ELR (cell line): ENCODE data around the gene GIMAP8.
"Not testable (repeated sequence)": the region's sequence is repeated elsewhere in the genome, so short reads cannot be mapped to it uniquely, and the experiment has no call there.

Experiments
- DNase-seq: peaks from one replicate; pipeline ENCODE4 v3.0.0-alpha.2; 2015; ENCODE audit warnings: low read depth

Gene GIMAP8

DNA sequence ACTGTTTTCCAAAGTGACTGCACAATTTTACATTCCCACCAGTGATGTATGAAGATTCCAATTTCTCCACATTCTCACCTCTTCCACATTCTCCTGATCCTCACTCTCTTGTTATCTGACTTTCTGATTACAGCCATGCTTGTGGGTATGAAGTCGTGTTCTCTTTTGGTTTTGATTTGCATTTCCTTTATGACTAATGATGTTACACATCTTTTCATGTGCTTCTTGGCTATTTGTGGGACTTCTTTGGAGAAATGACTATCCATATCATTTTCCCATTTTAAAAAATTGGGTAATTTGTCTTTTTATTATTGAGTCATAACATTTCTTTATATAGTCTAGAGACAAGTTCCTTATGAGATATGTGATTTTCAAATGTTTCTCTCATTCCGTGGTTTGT is 10.5 kb upstream of the GIMAP8 start:
- DNase-seq, result peak; percentile 22

DNA sequence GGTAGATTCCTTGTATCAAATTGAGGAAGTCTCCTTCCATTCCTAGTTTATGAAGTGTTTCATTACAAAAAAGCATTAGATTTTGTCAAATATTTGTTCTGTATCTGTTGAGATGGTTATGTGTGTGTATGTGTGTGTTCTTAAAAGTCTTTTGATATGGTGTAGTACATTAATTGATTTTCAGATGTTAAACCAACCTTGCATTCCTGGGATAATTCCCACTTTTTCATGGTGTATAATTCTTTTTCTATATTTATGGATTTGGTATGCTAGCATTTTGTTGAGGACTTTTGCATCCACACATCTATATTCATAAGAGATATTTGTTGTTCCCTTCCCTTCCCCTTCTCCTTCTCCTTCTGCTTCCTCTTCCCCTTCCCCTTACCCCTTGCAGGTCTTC is 8.9 kb upstream of the GIMAP8 start:
- DNase-seq, result no peak

GRCh38 chr7:150442811-150443210 is 7.6 kb upstream of the GIMAP8 start:
- no peak for DNase-seq

GRCh38 chr7:150443793-150444540 is 6.5 kb upstream of the GIMAP8 start:
- no peak for DNase-seq

DNA sequence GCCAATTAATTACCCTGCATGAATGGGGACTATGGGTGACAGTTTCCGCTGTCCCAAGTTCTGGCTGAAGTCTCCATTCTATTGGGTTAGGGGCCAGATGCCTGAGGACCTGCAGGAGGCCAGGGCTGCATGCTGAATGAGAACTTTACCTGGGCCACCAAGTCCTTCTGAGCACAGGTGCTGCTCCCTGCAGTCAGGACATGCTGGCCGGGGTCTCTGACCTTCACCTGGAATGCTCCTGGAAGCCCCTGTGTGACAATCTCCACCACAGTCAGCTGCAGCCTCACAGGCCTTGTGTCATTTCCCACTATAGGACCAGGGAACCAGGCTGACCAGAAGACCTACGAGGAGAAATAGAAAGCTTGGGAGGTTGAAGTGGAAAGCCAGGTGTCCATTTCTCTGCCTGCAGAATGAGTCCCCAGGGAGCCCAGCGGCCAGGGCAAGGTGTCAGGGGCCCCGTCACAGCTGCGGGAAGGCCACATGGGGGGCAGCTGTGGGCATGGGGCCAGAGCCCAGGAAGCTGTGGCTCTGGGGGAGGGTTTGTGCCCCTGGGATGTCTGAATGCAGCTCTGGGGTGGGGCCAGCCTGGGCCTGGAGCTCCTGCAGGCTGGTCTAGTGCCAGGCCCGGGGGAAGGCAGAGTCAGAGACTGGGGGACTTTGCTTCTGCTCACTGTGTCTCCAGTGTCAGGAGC is 5.6 kb upstream of the GIMAP8 start:
- no peak for DNase-seq

DNA sequence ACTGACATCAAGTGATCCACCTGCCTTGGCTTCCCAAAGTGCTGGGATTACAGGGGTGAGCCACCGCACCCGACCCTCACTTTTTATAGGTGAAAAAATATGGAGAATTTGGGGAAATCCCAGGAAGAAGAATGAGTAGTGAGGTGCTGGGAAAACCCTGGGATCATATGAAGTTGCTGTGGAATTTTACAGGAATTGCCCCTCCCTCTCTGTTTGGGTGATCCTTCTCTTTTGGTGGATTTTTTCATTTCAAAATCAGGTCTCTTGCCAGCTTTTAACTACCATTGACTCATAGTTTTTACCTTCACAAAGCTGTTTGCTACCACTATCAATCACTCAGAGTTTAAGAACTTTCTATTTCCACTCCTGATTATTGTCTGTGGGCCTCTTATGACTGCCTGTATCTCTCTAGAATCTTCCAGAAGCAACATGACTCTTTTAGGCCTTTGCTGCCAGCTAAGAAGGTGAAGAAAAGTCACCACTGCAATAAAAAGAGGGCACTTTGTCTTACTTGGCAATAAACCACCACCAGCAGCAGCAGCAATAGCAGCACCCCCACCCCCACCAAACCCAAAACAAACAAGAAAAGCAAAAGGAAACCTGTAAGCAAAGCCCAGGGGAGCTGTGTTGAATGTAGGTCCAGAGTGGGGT is 4.0 kb upstream of the GIMAP8 start:
- DNase-seq, result no peak

- no peak for DNase-seq
Observed at GRCh38 chr7:150447966-150448788, 2.3 kb upstream of the GIMAP8 start.

DNA sequence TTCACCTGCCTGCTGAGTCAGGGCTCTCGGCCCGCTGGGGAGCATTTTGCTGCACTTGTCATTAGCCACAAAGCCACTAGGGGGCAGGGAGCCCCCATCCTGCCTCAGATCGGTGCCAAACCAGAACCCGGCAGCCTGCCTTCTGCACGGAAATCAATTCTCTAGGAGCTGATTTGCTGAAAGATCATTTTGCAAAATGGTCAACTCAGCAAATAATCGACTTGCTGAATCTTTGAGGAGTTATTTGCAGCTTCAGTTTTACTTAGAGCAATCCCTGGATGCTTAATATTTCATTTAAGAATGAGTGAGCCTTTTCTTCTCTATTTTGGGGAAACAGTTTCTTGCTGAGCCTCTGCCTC is 1.7 kb upstream of the GIMAP8 start:
- DNase-seq, result peak; percentile 64

- DNase-seq, result no peak
Observed at GRCh38 chr7:150449206-150449952, 1.1 kb upstream of the GIMAP8 start.

GRCh38 chr7:150451097-150451793 is 815 bp downstream of the GIMAP8 start:
- DNase-seq, result no peak

DNA sequence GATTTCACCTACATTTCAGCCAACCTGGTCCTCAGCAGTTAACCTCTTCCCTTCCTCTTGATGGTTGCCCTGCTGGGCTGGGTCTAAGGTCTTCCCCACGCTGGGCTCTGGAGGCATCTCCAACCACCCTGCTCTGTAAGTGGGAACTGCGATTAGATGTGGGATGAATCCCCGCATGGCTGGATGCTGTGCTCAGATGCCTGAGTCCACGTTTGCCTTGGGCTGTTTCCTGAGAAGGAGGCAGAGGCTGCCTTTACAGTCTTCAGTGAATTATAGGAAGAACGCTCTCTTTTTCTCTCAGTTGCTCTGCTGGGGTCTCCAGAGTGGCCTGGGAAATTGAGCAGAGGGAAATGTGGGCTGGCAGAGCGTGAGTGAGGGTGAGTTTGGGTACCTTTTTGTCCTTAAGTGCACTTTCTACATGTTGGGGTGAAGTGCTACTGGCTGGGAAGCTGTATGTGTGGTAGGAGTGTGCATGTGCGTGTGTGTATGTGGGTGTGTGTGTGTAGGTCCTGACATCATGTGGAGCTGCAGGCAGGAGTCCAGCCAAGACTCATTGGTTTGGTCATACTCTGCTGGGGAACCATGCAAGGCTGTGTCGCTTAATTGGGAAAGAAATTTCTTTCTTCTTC is 1.5 kb downstream of the GIMAP8 start:
- no peak for DNase-seq

DNA sequence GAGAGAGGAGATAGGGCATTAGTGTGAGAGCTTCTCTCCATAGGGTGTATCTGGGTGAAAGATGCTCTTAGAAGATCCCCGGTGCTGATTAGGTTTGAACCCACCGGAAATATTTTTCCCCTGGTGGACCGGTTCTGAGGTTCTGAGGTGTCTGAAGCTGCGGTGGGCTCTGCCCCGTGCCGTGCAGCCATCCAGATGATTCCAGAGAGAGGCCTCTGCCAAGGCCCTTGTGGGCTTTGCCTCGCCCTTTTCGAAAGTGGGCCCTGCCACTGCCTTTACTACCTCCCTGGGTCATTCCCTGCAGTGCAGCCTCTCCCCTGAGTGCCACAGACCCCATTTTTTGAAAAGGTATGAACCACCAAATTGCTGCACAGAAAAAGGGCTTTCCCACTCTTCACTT is 2.8 kb downstream of the GIMAP8 start:
- DNase-seq, result no peak

DNA sequence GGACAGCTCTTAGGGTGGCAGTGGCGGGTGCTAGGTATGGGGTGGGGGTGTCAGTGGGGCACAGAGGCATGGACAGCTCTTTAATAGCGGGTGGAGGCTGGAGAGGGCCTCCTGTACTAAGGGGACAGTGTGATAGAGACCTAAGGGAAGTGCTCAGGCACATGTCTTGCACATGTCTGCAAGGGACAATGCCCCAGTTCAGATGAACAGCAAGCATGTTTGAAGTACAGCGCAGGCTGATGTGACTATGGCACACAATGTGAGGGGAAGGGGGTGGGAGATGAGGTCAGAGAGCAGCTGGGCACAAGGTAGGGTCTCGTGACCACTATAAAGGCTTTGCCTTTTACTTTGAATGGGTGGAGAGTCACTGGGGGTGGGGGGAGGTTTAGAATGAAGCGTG is 3.5 kb downstream of the GIMAP8 start:
- DNase-seq, result no peak

- not testable (repeated sequence) for DNase-seq
Observed at GRCh38 chr7:150457064-150457463, 6.6 kb downstream of the GIMAP8 start.

DNA sequence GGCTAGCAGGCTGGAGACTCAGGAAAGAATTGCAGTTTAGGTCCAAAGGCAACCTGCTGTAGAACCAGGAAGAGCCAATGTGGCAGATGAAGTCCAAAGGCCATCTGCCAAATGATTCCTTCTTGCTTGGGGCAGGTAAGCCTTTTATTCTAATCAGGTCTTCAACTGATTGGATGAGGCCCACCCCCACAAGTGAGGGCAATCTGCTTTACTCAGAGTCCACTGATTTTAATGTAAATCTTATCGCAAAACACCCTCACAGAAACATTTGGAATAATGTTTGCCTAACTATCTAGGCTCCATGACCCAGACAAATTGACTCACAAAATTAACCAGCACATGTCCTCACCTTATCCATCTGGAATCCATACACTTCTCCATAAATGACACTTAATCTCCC is 7.8 kb downstream of the GIMAP8 start:
- no peak for DNase-seq

GRCh38 chr7:150458756-150459155 is 8.3 kb downstream of the GIMAP8 start:
- no peak for DNase-seq

GRCh38 chr7:150461520-150461919 is 11.1 kb downstream of the GIMAP8 start:
- no peak for DNase-seq

DNA sequence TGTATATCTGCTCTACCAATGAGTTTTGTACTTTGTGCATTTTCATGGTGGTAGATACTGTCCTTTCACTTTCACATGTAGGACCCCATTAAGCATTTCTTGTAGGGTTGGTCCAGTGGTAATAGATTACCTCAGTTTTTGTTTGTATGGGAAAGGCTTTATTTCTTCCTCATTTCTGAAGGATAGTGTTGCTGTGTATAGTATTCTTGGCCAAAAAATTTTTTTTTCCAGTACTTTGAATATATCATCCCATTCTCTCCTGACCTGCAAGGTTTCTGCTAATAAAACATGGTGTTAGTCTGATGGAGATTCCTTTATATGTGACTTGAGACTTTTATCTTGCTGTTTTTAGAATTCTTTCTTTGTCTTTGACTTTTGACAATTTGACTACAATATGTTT is 12.0 kb downstream of the GIMAP8 start:
- no peak for DNase-seq

GRCh38 chr7:150463461-150463860 is 13.0 kb downstream of the GIMAP8 start:
- no peak for DNase-seq

DNA sequence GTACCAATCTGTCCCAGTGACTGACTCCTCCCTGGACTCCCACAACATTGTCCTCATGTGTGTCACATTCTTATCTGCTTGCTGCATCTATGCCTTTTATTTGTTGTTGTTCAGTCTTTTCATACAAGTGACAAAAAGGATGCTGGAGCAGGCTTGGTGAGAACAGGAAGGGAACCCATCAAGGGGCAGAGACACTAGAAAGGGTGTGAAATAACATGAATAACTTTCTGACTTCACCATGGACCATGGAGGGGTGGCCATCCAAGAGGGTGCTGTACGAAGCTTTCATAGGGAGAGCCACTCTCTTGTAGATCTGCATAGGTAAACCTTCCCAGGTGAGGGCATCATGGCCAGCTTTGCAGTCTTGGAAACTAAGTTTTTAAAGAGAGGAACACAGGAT is 14.5 kb downstream of the GIMAP8 start:
- no peak for DNase-seq

DNA sequence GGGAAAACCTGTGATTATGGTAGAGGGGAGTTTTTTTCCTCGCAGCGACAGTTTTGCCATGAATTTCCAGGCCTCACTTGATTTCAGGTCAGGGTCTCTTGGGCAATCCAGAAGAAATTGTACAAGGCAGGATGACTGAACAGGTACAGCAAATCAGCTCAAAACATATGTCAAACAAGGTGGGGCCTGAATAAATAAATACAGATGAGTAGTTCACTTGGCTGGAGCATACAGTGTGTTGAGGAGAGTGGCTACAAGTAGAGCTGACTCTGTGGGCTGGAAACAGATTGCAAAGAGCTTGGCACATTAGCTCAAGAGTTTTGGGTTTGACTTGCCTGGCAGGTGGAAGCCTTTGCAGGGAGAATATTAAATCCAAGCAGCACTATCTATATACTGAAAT is 15.0 kb downstream of the GIMAP8 start:
- no peak for DNase-seq
